ENCODE results near the gene DIO3.

The DIO3 gene

GRCh38 chr14:101561145-101561896, at the start of gene DIO3:
Gene DIO3, plus strand, starts transcription at chr14:101561495.
- no peak for DNase-seq (ENCODE audit: low spot score)

GRCh38 chr14:101511620-101512375, 49.5 kb upstream of the DIO3 start:
- no peak for DNase-seq (ENCODE audit: low spot score)

- DNase-seq (ENCODE audit: low spot score) = no peak
Observed at GRCh38 chr14:101512376-101512695, 49.0 kb upstream of the DIO3 start.

GRCh38 chr14:101514136-101514535, 47.2 kb upstream of the DIO3 start:
- DNase-seq (ENCODE audit: low spot score) = no peak

GRCh38 chr14:101516401-101516800, 44.9 kb upstream of the DIO3 start:
- DNase-seq (ENCODE audit: low spot score) = no peak

- DNase-seq (ENCODE audit: low spot score) = no peak
Observed at GRCh38 chr14:101518611-101519473, 42.5 kb upstream of the DIO3 start.

GRCh38 chr14:101520621-101521472, 40.4 kb upstream of the DIO3 start:
- peak; percentile 63 for DNase-seq (ENCODE audit: low spot score)

- DNase-seq (ENCODE audit: low spot score) = no peak
Observed at GRCh38 chr14:101521473-101521915, 39.8 kb upstream of the DIO3 start.

GRCh38 chr14:101521978-101522377, 39.3 kb upstream of the DIO3 start:
- DNase-seq (ENCODE audit: low spot score) = no peak

- DNase-seq (ENCODE audit: low spot score) = no peak
Observed at GRCh38 chr14:101525640-101526527, 35.4 kb upstream of the DIO3 start.

- DNase-seq (ENCODE audit: low spot score) = no peak
Observed at GRCh38 chr14:101527987-101528386, 33.3 kb upstream of the DIO3 start.

GRCh38 chr14:101529079-101529478, 32.2 kb upstream of the DIO3 start:
- DNase-seq (ENCODE audit: low spot score) = no peak

- no peak for DNase-seq (ENCODE audit: low spot score)
Observed at GRCh38 chr14:101534198-101534597, 27.1 kb upstream of the DIO3 start.

- DNase-seq (ENCODE audit: low spot score) = no peak
Observed at GRCh38 chr14:101535232-101535631, 26.1 kb upstream of the DIO3 start.

- no peak for DNase-seq (ENCODE audit: low spot score)
Observed at GRCh38 chr14:101535701-101536207, 25.5 kb upstream of the DIO3 start.

- DNase-seq (ENCODE audit: low spot score) = no peak
Observed at GRCh38 chr14:101537286-101537685, 24.0 kb upstream of the DIO3 start.

- no peak for DNase-seq (ENCODE audit: low spot score)
Observed at GRCh38 chr14:101538878-101539277, 22.4 kb upstream of the DIO3 start.

GRCh38 chr14:101539880-101540279, 21.4 kb upstream of the DIO3 start:
- DNase-seq (ENCODE audit: low spot score) = no peak

GRCh38 chr14:101540481-101541462, 20.5 kb upstream of the DIO3 start:
- DNase-seq (ENCODE audit: low spot score) = no peak
